ENCODE measurements around the gene CD37. TPM values are rescaled to one million over a fixed set of nuclear protein-coding genes. Genes with fewer than 3 reads are reported as not detected.
"Not testable (repeated sequence)": the region's sequence is repeated elsewhere in the genome, so short reads cannot be mapped to it uniquely, and the experiment has no call there.

The CD37 gene
- total RNA-seq, 1 experiment from 2014 or later = not detected

- H3K27me3 Mint-ChIP-seq (ENCODE audit: insufficient read depth, unreplicated experiment) = peaks cover 2% of the 10 kb centered on the region
Observed at GRCh38 chr19:49301866-49302252, 33.3 kb upstream of the CD37 start.

DNA sequence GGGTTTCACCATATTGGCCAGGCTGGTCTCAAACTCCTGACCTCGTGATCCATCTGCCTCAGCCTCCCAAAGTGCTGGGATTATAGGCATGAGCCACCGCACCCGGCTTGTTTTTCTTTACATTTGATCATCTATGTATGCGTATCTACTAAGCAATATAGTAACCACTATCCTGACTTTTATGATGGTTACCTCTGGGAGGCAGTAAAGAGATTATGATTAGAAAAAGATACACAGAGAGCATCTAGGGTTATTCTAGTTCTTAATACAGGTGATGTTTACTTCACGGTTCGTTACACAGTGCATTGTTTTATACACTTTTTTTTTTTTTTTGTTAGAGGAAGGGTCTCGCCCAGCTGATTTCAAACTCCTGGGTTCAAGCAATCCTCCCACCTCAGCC is 28.5 kb upstream of the CD37 start:
- H3K27me3 ChIP-seq (replicated peaks; ENCODE audit: control insufficient read depth, insufficient read depth, low read length); H3K27ac Mint-ChIP-seq (ENCODE audit: unreplicated experiment); POLR2A ChIA-PET; H3K36me3 ChIP-seq (ENCODE audit: control insufficient read depth, insufficient read depth, low read length); CTCF ChIA-PET; H3K4me1 Mint-ChIP-seq (ENCODE audit: low read depth, unreplicated experiment); H3K27me3 Mint-ChIP-seq (ENCODE audit: insufficient read depth, unreplicated experiment); BruUV-seq (replicated peaks); DNase-seq; H3K4me3 ChIP-seq (ENCODE audit: low read depth, low read length); H3K9me3 ChIP-seq; intact Hi-C loops (cut with micrococcal nuclease; ENCODE audit: unreplicated experiment); H3K36me3 Mint-ChIP-seq (ENCODE audit: insufficient read depth, unreplicated experiment); H3K4me3 Mint-ChIP-seq (ENCODE audit: unreplicated experiment); H3K4me1 ChIP-seq: not testable (repeated sequence)
- peaks cover 11% of the 10 kb centered on the region for H3K9me3 Mint-ChIP-seq (ENCODE audit: unreplicated experiment)

More at GRCh38 chr19:49301866-49302252, 33.3 kb upstream of the CD37 start:
- no peaks in the 10 kb centered on the region for H3K36me3 ChIP-seq (ENCODE audit: control insufficient read depth, insufficient read depth, low read length)
- CTCF ChIA-PET = interaction anchor here (0.5 to 0.9 kb wide), 3 partner anchors 19 to 289 kb away, joined by 3 read pairs; no protein-coding TSS in a partner anchor
- H3K27ac Mint-ChIP-seq (ENCODE audit: unreplicated experiment) = no peak overlapping the region
- no peaks in the 10 kb centered on the region for H3K4me1 Mint-ChIP-seq (ENCODE audit: low read depth, unreplicated experiment)
- POLR2A ChIA-PET = interaction anchor here (0.5 kb wide), 1 partner anchor 1209 kb away, joined by 4 read pairs; the partner anchor contains the start of gene JOSD2
- intact Hi-C loops (cut with micrococcal nuclease; ENCODE audit: unreplicated experiment) = loop anchor here (1.0 to 2.0 kb wide), 2 partner anchors 35 to 76 kb away; no protein-coding TSS in a partner anchor
- no TSS peak for BruUV-seq (replicated peaks)
- no peaks in the 10 kb centered on the region for H3K4me1 ChIP-seq
- no peak overlapping the region for H3K4me3 Mint-ChIP-seq (ENCODE audit: unreplicated experiment)
- TF ChIP-seq CTCF (IDR thresholded peaks at IDR 0.05; ENCODE audit: insufficient read depth in 1 of 2, low read depth in 1 of 2, low read length in 1 of 2, severe bottlenecking in 1 of 2, unreplicated experiment in 1 of 2) = no peak
- H3K9me3 Mint-ChIP-seq (ENCODE audit: unreplicated experiment) = peaks cover 11% of the 10 kb centered on the region
- DNase-seq = no peak
- H3K36me3 Mint-ChIP-seq (ENCODE audit: insufficient read depth, unreplicated experiment) = no peaks in the 10 kb centered on the region
- no peaks in the 10 kb centered on the region for H3K9me3 ChIP-seq
- no peak overlapping the region for H3K4me3 ChIP-seq (ENCODE audit: low read depth, low read length)
- H3K27me3 ChIP-seq (replicated peaks; ENCODE audit: control insufficient read depth, insufficient read depth, low read length) = no peaks in the 10 kb centered on the region

DNA sequence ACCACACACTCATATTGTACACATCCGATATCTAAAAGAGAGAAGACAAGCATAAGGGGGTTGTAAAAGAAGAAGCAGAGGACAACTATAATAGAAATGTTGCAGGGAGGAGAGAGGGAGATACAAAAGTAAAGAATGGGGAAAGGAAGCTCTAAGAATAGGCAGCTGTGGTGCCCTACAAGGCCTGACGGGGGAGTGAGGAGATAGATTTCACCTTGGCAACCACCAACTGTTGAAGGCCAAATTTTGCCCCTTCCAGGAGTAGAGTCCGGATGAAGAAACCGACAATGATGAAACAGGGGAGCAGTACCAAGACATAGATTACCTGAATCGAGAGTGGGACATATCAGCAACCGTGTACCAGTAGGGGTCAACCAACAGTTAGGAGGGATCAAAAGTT is 26.1 kb upstream of the CD37 start:
- no peaks in the 10 kb centered on the region for H3K36me3 ChIP-seq (ENCODE audit: control insufficient read depth, insufficient read depth, low read length)
- Mint-ChIP-seq H3K36me3 (ENCODE audit: insufficient read depth, unreplicated experiment) (no peaks in the 10 kb centered on the region), H3K4me1 (ENCODE audit: low read depth, unreplicated experiment) (no peaks in the 10 kb centered on the region), H3K27me3 (ENCODE audit: insufficient read depth, unreplicated experiment) (peaks cover 5% of the 10 kb centered on the region), H3K4me3 (ENCODE audit: unreplicated experiment) (no peak overlapping the region), H3K27ac (ENCODE audit: unreplicated experiment) (no peak overlapping the region), H3K9me3 (ENCODE audit: unreplicated experiment) (no peaks in the 10 kb centered on the region)
- intact Hi-C loops (cut with micrococcal nuclease; ENCODE audit: unreplicated experiment) = no loop called here
- H3K9me3 ChIP-seq = no peaks in the 10 kb centered on the region
- no peaks in the 10 kb centered on the region for H3K4me1 ChIP-seq
- POLR2A ChIA-PET = no interaction called here
- no peaks in the 10 kb centered on the region for H3K27me3 ChIP-seq (replicated peaks; ENCODE audit: control insufficient read depth, insufficient read depth, low read length)
- BruUV-seq (replicated peaks) = no TSS peak
- peak in 1 of 2 experiments; percentile 9 for TF ChIP-seq CTCF (IDR thresholded peaks at IDR 0.05; ENCODE audit: insufficient read depth in 1 of 2, low read depth in 1 of 2, low read length in 1 of 2, severe bottlenecking in 1 of 2, unreplicated experiment in 1 of 2)
- H3K4me3 ChIP-seq (ENCODE audit: low read depth, low read length) = no peak overlapping the region
- CTCF ChIA-PET = no interaction called here
- no peak for DNase-seq

- no peak for TF ChIP-seq CTCF (IDR thresholded peaks at IDR 0.05; ENCODE audit: insufficient read depth in 1 of 2, low read depth in 1 of 2, low read length in 1 of 2, severe bottlenecking in 1 of 2, unreplicated experiment in 1 of 2)
- Mint-ChIP-seq H3K4me3 (ENCODE audit: unreplicated experiment) (no peak overlapping the region), H3K9me3 (ENCODE audit: unreplicated experiment) (peaks cover 11% of the 10 kb centered on the region), H3K27me3 (ENCODE audit: insufficient read depth, unreplicated experiment) (peaks cover 12% of the 10 kb centered on the region), H3K36me3 (ENCODE audit: insufficient read depth, unreplicated experiment) (no peaks in the 10 kb centered on the region), H3K4me1 (ENCODE audit: low read depth, unreplicated experiment) (no peaks in the 10 kb centered on the region), H3K27ac (ENCODE audit: unreplicated experiment) (no peak overlapping the region)
- no peaks in the 10 kb centered on the region for H3K27me3 ChIP-seq (replicated peaks; ENCODE audit: control insufficient read depth, insufficient read depth, low read length)
- no peak overlapping the region for H3K4me3 ChIP-seq (ENCODE audit: low read depth, low read length)
- intact Hi-C loops (cut with micrococcal nuclease; ENCODE audit: unreplicated experiment) = no loop called here
- no peak for DNase-seq
- no TSS peak for BruUV-seq (replicated peaks)
- H3K36me3 ChIP-seq (ENCODE audit: control insufficient read depth, insufficient read depth, low read length) = no peaks in the 10 kb centered on the region
- CTCF ChIA-PET = no interaction called here
- POLR2A ChIA-PET = no interaction called here
- no peaks in the 10 kb centered on the region for H3K4me1 ChIP-seq
- no peaks in the 10 kb centered on the region for H3K9me3 ChIP-seq
Observed at GRCh38 chr19:49315111-49315510, 20.1 kb upstream of the CD37 start.
